GM12891 (cell line): Measurements from ENCODE around the gene CCDC50.

Experiments used
- PAX5 ChIP-seq: IDR thresholded peaks from 2 replicates; pipeline ENCODE4 v1.6.1; 2011; ENCODE audit warnings: low read length, moderate library complexity, mild to moderate bottlenecking; ENCODE audit not compliant: insufficient read depth, severe bottlenecking
- POLR2A ChIP-seq: IDR thresholded peaks from 2 replicates; pipeline ENCODE4 v1.6.1; 2011; ENCODE audit warnings: low read depth, low read length, control low read depth
- POLR2AphosphoS5 ChIP-seq: IDR thresholded peaks from 2 replicates; pipeline ENCODE4 v1.6.1; 2011; ENCODE audit warnings: low read depth, low read length, control low read depth
- POU2F2 ChIP-seq: IDR thresholded peaks from 2 replicates; pipeline ENCODE4 v1.6.1; 2011; ENCODE audit warnings: low read depth, mild to moderate bottlenecking, control low read depth, low read length, moderate library complexity
- TAF1 ChIP-seq: IDR thresholded peaks from 2 replicates; pipeline ENCODE4 v1.6.1; 2011; ENCODE audit warnings: low read depth, low read length, control low read depth

- TF ChIP-seq POLR2AphosphoS5 (no peak), TAF1 (no peak), POLR2A (no peak), POU2F2 (no peak), PAX5 (no peak)
These were observed 62.9 kb downstream of the CCDC50 start for GRCh38 chr3:191391861-191392808.
